HG02798 (cell line): ENCODE results near the gene NET1.

Source experiments
- ATAC-seq: cut with Tn5 transposase; IDR thresholded peaks from one replicate; pipeline ENCODE4 v1.9.1; 2021; ENCODE audit warnings: mild to moderate bottlenecking; ENCODE audit not compliant: unreplicated experiment, poor library complexity

Gene NET1

DNA sequence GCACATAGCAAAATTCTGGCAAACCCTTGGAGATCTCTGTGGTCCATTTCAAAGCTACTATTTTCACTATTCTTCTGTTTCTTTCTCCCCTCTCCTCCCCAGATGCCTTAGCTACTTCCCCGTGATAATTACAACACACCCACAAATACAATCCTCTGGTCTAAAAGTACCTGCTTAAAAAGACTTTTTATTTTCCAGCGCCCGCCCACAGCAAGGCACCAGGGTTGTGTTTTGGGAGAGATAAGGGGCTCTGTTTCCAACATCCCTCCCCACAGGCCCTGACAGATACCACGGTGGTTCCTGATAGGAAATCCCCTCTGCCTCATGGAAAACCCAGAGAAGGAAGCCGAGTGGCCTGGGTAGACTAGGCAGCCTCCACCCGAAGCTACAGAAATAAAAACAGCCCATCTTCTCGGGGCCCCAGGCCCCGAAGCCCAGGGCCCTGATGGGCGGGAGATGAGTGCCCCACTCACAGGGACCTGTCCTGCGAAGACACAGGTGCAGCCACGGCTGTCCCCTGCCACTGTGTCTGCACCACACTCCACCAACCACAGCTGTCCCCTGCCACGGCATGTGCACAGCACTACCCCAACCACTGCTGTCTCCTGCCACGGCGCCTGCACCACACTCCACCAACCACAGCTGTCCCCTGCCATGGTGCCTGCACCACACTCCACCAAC lies 67.3 kb downstream of the NET1 start:
- ATAC-seq, result no peak

DNA sequence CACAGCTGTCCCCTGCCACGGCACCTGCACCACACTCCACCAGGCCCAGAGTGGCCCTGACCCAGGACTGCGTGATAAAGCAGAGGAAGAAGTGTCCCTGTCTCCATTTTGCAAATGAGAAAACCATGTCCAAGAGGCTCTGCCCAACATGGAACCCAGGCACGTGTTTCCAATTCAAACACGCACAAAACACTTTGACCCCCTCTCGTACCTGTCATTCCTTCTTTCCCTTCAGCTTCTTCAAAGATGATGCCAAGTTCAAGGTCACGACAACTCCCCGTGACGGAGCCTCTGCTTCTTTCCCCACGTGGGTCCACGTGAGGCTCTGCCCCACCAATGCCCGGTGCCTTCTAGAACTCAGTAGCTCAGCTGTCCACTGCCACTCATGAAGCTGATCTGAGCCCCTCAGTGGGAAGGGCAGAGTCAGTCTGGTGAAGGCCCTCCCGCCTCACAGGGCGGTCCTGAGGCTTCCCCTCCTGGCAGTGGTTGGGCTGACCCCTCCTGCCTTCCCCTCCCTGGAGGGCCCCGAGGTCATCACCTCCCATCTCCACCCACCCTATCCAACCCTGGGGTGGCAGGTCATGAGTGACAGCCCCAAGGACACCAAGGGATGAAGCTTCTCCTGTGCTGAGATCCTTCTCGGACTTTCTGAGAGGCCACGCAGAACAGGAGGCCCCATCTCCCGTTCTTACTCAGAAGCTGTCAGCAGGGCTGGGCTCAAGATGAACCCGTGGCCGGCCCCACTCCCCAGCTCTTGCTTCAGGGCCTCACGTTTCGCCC lies 68.0 kb downstream of the NET1 start:
- no peak for ATAC-seq

DNA sequence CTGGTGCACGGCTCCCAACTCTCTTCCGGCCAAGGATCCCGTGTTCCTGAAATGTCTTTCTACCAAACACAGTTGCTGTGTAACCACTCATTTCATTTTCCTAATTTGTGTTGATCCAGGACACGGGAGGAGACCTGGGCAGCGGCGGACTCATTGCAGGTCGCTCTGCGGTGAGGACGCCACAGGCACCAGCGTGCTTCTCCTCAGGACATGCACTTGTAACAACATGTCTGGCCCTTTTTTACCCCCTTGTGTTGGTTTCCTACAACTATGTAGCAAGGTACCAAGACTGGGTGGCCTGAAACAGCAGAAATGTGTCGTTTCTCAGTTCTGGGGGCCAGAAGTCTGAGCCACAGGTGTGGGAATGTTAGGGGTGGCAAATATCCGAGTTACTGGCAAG lies 68.8 kb downstream of the NET1 start:
- ATAC-seq, result no peak

- ATAC-seq, result no peak
Observed at GRCh38 chr10:5482016-5482415, 69.7 kb downstream of the NET1 start.

- no peak for ATAC-seq
Observed at GRCh38 chr10:5484205-5484604, 71.8 kb downstream of the NET1 start.

DNA sequence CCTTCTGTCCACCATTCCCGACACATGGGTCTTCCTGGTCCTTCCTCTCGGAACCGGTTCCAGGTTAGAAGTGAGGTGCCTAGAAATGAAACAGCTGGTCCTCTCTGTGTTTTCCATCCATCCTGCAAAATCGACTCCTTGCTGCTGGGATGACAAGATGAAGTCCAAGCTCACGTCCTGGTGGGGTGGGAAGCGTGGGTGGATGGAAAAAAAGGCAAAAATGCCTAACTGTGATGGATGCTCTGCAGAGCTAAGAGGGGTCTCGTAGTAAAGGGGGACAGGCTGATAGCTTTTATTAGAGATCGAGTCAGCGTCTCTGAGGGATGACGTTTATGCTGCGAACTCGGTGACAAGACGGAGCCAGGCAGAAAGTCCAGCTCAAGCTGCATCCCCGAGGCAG lies 72.9 kb downstream of the NET1 start:
- ATAC-seq, result no peak

- no peak for ATAC-seq
Observed at GRCh38 chr10:5485948-5486852, 73.8 kb downstream of the NET1 start.

DNA sequence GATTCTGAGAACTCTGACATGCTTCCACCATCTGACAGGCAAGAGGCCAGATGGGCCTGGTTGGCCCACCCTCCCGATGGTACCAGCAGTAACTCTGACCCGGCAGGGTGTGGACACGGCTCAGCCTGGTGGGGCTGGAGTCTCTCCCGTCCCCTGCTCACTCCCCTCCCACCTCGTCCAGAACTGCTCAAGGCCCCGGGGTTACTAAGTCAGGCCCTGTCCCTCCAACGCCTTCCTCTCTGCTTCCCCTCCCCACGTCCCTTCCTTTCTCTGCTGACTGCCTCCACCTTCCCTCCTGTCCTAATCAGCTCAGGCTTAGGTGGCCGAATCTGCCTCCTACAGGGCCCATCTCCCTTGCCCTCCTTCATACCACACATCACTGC lies 74.5 kb downstream of the NET1 start:
- no peak for ATAC-seq

GRCh38 chr10:5488272-5489161 lies 76.2 kb downstream of the NET1 start:
- no peak for ATAC-seq

GRCh38 chr10:5490032-5490431 lies 77.7 kb downstream of the NET1 start:
- no peak for ATAC-seq

GRCh38 chr10:5490698-5491464 lies 78.5 kb downstream of the NET1 start:
- no peak for ATAC-seq

DNA sequence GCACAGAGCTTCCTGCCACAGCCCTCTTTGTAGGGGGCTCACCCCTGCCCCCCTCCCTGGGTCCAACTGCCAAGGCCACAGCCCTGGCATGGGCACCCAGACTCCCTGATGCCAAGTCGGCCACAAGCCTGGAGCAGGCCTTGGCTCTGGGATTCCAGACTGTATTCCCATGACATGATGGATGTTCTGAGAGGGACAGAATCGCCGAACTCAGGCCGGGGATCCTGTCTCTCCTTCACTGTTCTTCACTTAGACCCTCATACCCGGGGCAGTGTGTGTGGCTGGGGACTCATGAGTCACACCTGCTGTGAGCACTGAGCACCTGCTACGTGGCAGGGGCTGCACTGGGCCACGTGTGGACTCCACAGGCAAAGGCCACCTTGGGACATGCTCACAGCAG lies 79.1 kb downstream of the NET1 start:
- ATAC-seq, result no peak

GRCh38 chr10:5492322-5492855 lies 80.0 kb downstream of the NET1 start:
- no peak for ATAC-seq

DNA sequence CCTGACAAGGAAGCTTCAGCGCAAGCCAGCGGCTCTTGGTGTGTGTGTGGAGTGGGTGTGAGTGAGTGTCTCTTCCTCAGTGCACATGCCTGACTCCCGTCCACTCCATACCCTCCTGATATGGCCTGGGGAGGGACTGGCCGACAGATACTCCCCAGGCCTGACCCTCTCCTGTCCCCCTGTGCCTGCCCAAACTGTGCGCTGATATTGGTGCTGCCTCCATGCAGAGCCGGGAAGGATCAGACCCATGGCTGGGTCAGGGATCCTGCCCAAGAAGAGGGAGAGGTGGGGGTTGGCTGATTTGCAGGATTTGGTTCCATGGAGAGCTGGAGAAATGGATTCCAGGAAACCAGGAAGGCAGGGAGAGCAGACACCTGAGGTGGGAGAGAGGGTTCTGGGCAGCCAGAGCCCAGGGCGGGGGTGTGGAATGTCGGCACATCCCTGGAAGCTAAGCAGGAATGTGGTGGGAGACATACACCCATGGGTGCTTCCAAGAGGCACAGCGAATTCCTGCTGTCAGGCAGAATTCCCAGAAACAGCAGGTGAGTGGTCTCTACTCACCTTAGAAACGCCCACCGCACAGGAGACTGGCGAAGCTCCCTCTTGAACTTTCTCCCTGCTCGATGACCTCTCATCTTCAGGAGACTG lies 80.7 kb downstream of the NET1 start:
- no peak for ATAC-seq

DNA sequence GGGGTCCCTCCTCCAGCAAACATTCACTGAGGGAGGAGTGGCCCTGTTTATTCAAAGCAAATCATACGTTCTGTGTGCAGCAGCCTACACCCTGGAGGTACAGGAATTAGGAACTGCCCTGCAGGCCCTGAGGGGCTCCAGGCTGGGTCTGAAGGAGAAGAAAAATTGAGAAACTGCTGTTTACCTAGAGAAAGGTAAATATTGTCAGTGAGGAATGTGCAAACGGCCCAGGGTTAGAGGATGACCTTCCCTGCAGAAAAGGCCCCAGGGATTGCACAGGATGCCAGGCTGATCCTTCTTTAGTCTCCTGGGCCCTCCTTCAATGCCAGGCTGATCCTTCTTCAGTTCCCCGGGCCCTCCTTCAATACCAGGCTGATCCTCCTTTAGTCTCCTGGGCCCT lies 81.3 kb downstream of the NET1 start:
- no peak for ATAC-seq

GRCh38 chr10:5494611-5495010 lies 82.3 kb downstream of the NET1 start:
- no peak for ATAC-seq

DNA sequence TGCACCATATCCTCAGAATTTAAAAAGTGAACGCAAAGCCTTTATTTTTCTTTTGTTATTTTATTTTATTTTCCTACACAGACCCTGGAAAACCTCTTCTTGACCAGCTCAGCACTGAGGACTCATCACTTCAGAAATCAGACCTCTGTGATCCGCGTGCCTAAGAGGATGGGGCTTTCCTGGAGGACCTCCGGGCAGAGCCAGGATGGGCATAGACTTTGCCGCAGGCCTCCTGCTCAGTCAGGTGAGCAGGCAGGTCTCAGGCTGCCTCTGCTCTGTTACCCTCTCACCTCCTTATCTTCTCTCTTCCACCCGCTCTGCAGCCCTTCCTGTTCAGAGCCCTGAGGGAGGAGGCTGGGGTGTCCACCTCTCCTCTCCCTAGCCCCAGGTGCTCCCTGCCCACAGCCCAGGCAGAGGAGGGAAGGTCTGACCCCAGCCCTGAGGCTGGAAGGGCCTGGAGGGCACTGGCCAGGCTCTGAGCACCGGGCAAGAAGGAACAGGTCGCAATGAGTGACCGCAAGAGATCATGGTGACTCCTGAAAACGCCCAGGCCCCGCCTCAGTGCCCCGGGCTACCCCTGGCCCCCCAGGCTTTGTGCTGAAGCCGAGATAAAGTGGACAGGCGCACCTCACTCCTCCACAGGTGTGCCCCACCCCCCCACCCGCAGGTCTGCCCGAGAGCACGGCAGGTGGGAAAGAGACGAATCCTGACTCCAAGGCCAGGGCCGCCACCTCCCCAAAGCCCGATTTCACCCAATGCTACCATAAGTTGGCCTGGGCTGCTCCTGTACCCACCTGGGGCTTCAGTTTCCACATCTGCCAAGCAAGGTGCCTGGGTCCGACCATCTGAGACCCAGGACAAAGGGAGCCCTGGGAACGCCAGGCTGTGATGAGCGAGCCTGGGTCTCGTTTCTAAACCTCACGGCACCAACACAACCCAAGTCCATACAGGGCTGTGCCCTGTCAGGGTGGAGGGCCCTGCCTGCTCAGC lies 84.2 kb downstream of the NET1 start:
- no peak for ATAC-seq
